HEK293T (cell line): ENCODE measurements around the gene GXYLT2.
A peak's percentile ranks its signal among the peaks of the same experiment; 100 is the strongest.
"Not testable (repeated sequence)": the region's sequence is repeated elsewhere in the genome, so short reads cannot be mapped to it uniquely, and the experiment has no call there.

Experiments used
- CTCF ChIA-PET: fragments of 350-600 bp; formaldehyde crosslinking; extraction: SDS; loops from one replicate; lab custom pipeline; 2021; ENCODE audit warnings: antibody characterized with exemption, inconsistent platforms; lab: Yijun Ruan, JAX
- POLR2A ChIA-PET: fragments of 350-600 bp; formaldehyde crosslinking; extraction: SDS; loops from one replicate; lab custom pipeline; 2020; ENCODE audit warnings: antibody characterized with exemption, inconsistent platforms; lab: Yijun Ruan, JAX
- DNase-seq: peaks from one replicate; pipeline ENCODE4 v3.0.0; 2012; ENCODE audit warnings: mixed read lengths; ENCODE audit errors: extremely low spot score
- ARNT ChIP-seq: fragments of 450-650 bp; IDR thresholded peaks from 2 replicates; pipeline ENCODE4 v1.6.1; 2017; ENCODE audit warnings: mild to moderate bottlenecking
- BHLHE40 ChIP-seq: fragments of 450-650 bp; IDR thresholded peaks from 2 replicates; pipeline ENCODE4 v1.6.1; 2016; ENCODE audit warnings: mild to moderate bottlenecking, moderate library complexity, borderline replicate concordance
- CTBP1 ChIP-seq: fragments of 450-650 bp; IDR thresholded peaks from 2 replicates; pipeline ENCODE4 v1.6.1; 2016; ENCODE audit warnings: borderline replicate concordance
- ELF4 ChIP-seq: fragments of 450-650 bp; IDR thresholded peaks from 2 replicates; pipeline ENCODE4 v1.6.1; 2017; ENCODE audit warnings: antibody characterized with exemption
- FOXA1 ChIP-seq: fragments of 450-650 bp; IDR thresholded peaks from 2 replicates; pipeline ENCODE4 v1.6.1; 2016; ENCODE audit warnings: mild to moderate bottlenecking
- FOXK2 ChIP-seq: fragments of 450-650 bp; IDR thresholded peaks from 2 replicates; pipeline ENCODE4 v1.6.1; 2016; ENCODE audit warnings: mild to moderate bottlenecking
- FOXM1 ChIP-seq: fragments of 450-650 bp; IDR thresholded peaks from 2 replicates; pipeline ENCODE4 v1.6.1; 2017; ENCODE audit warnings: mild to moderate bottlenecking, borderline replicate concordance
- HDGF ChIP-seq: fragments of 450-650 bp; IDR thresholded peaks from 2 replicates; pipeline ENCODE4 v1.6.1; 2017; ENCODE audit warnings: antibody characterized with exemption, borderline replicate concordance
- L3MBTL2 ChIP-seq: fragments of 450-650 bp; conservative IDR thresholded peaks from 2 replicates; pipeline ENCODE4 v1.6.1; 2016; ENCODE audit warnings: mild to moderate bottlenecking
- LEF1 ChIP-seq: fragments of 450-650 bp; IDR thresholded peaks from 2 replicates; pipeline ENCODE4 v1.6.1; 2017; ENCODE audit warnings: mild to moderate bottlenecking, borderline replicate concordance
- NFRKB ChIP-seq: fragments of 450-650 bp; IDR thresholded peaks from 2 replicates; pipeline ENCODE4 v1.6.1; 2016; ENCODE audit warnings: mild to moderate bottlenecking, moderate library complexity
- PKNOX1 ChIP-seq: fragments of 450-650 bp; IDR thresholded peaks from 2 replicates; pipeline ENCODE4 v1.6.1; 2016
- SP1 ChIP-seq: fragments of 450-650 bp; IDR thresholded peaks from 2 replicates; pipeline ENCODE4 v1.6.1; 2017
- SUZ12 ChIP-seq: fragments of 450-650 bp; IDR thresholded peaks from 2 replicates; pipeline ENCODE4 v1.6.1; 2016; ENCODE audit warnings: mild to moderate bottlenecking
- TARDBP ChIP-seq: fragments of 450-650 bp; IDR thresholded peaks from 2 replicates; pipeline ENCODE4 v1.6.1; 2016
- ZNF384 ChIP-seq: fragments of 450-650 bp; IDR thresholded peaks from 2 replicates; pipeline ENCODE4 v1.6.1; 2016

GXYLT2 gene

GRCh38 chr3:72912532-72912931 lies 24.7 kb downstream of the GXYLT2 start:
- ChIA-PET CTCF (interaction anchor here (0.8 kb wide), 1 partner anchor 144 kb away, joined by 4 read pairs; no protein-coding TSS in a partner anchor), POLR2A (no interaction called here)
- DNase-seq, result no peak
- TF ChIP-seq NFRKB (no peak), ARNT (no peak), TARDBP (no peak), ZNF384 (no peak), BHLHE40 (no peak), CTBP1 (no peak), FOXM1 (no peak), HDGF (no peak), FOXA1 (no peak), L3MBTL2 (no peak), ELF4 (no peak), LEF1 (no peak)

- CTCF ChIA-PET, result no interaction called here
- TF ChIP-seq PKNOX1 (no peak), ELF4 (no peak), SUZ12 (no peak), FOXK2 (no peak), HDGF (no peak), CTBP1 (no peak), L3MBTL2 (no peak)
- no peak for DNase-seq
- POLR2A ChIA-PET, result interaction anchor here (0.9 kb wide), 1 partner anchor 8 kb away, joined by 3 read pairs; no protein-coding TSS in a partner anchor
Observed at GRCh38 chr3:72914383-72914782, 26.5 kb downstream of the GXYLT2 start.

- ChIA-PET POLR2A (no interaction called here), CTCF (no interaction called here)
Observed at GRCh38 chr3:72916250-72916649, 28.4 kb downstream of the GXYLT2 start.

DNA sequence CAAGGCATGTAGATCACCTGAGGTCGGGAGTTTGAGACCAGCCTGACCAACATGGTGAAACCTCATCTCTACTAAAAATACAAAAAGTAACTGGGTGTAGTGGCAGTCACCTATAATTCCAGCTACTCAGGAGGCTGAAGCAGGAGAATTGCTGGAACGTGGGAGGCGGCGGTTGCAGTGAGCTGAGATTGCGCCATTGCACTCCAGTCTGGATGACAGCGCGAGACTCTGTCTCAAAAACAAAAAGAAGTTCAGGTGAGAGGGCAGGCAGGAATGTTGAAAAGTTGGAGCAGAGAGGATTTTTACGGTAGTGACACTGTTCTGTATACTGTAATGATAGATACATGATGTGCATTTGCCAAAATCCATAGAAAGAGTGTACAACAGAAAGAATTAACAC lies 31.7 kb downstream of the GXYLT2 start:
- TF ChIP-seq TARDBP (no peak), FOXM1 (no peak), NFRKB (no peak), SUZ12 (no peak), FOXK2 (no peak), FOXA1 (no peak), SP1 (no peak), PKNOX1 (no peak), CTBP1 (no peak), L3MBTL2 (no peak), HDGF (no peak), LEF1 (no peak), ZNF384 (no peak), ELF4 (no peak)
- ChIA-PET POLR2A (no interaction called here), CTCF (no interaction called here)
- no peak for DNase-seq

More at GRCh38 chr3:72916250-72916649, 28.4 kb downstream of the GXYLT2 start:
- TF ChIP-seq FOXM1 (no peak), ELF4 (no peak), BHLHE40 (no peak), ZNF384 (no peak), ARNT (no peak), TARDBP (no peak), PKNOX1 (no peak), LEF1 (no peak), L3MBTL2 (no peak), FOXK2 (no peak), FOXA1 (no peak), HDGF (no peak), NFRKB (no peak), SUZ12 (no peak), CTBP1 (no peak), SP1 (no peak)
- DNase-seq, result no peak

DNA sequence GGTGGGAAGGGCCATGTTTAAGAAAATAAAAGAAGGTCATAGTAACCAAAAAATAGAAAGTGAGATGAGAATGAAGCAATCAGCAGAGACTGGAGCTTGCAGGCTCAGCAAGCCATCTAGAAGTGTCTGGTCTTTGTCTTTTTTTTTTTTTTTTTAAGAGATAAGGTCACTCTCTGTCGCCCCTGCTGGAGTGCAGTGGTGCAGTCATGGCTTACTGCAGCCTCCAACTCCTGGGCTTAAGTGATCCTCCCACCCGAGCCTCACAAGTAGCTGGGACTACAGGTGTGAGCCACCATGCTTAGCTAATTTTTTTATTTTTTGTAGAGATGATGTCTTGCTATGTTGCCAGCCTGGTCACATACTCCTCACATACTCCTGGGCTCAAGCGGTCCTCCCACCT lies 36.2 kb downstream of the GXYLT2 start:
- TF ChIP-seq HDGF, result no peak
- TF ChIP-seq ZNF384, result peak; percentile 96
- ChIA-PET POLR2A (no interaction called here), CTCF (no interaction called here)
- no peak for DNase-seq

DNA sequence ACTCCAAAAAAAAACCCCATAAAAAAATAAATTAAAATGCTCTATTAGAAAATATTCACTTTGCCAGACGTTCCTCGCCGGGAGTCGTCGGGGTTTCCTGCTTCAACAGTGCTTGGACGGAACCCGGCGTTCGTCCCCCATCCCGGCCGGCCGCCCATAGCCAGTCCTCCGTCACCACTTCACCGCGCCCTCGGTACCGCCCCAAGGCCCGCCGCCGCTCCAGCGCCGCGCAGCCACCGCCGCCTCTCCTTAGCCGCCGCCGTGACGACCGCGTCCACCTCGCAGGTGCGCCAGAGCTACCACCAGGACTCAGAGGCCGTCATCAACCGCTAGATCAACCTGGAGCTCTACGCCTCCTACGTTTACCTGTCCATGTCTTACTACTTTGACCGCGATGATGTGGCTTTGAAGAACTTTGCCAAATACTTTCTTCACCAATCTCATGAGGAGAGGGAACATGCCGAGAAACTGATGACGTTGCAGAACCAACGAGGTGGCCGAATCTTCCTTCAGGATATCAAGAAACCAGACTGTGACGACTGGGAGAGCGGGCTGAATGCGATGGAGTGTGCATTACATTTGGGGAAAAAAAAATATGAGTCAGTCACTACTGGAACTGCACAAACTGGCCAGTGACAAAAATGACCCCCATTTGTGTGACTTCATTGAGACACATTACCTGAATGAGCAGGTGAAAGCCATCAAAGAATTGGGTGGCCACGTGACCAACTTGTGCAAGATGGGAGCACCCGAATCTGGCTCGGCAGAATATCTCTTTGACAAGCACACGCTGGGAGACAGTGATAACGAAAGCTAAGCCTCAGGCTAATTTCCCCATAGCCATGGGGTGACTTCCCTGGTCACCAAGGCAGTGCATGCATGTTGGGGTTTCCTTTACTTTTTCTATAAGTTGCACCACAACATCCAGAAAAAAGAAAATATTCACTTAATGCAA lies 41.2 kb downstream of the GXYLT2 start:
- DNase-seq, CTCF ChIA-PET, POLR2A ChIA-PET: not testable (repeated sequence)

GRCh38 chr3:72930754-72931153 lies 42.9 kb downstream of the GXYLT2 start:
- ChIA-PET CTCF (interaction anchor here (1.4 kb wide), 1 partner anchor 43 kb away, joined by 3 read pairs; the partner anchor contains the start of gene GXYLT2), POLR2A (no interaction called here)
- TF ChIP-seq LEF1 (no peak), FOXK2 (no peak), L3MBTL2 (no peak), TARDBP (no peak), ARNT (no peak), HDGF (no peak), ZNF384 (no peak), FOXA1 (no peak), BHLHE40 (no peak), SUZ12 (no peak), NFRKB (no peak), SP1 (no peak), PKNOX1 (no peak), CTBP1 (no peak), ELF4 (no peak)
- no peak for DNase-seq
